Spleen (tissue), 7 donors: ENCODE data around the gene CD58.

ENCODE experiments used
- CTCF ChIP-seq, 11 experiments: fragments of 200-600 bp in 7 of 11; fragments of 450-650 bp in 4 of 11; sonication (generic) in 4 of 11; IDR thresholded peaks in 8 of 11; conservative IDR thresholded peaks in 3 of 11; 1 replicate in 7 of 11; 2 replicates in 4 of 11; pipeline versions ENCODE4 v1.4.0 to v1.8.0; 2016 to 2021; ENCODE audit warnings: antibody characterized with exemption in 11 of 11, inconsistent platforms in 4 of 11, mild to moderate bottlenecking in 1 of 11
- POLR2AphosphoS5 ChIP-seq, 3 donors: sonication (generic); formaldehyde crosslinking; IDR thresholded peaks; one replicate each; pipeline ENCODE4 v1.5.1; 2017; ENCODE audit warnings: antibody characterized with exemption in 3 of 3
- donor health status: DM: no; HTN: no; CAD: no; lungs with moderate emphysema.
- donor health status: DM: no; HTN: no; CAD: no.
- donor health status: DM: no; HTN: no; CAD: no.

GRCh38 chr1:116529681-116530080 lies 41.1 kb downstream of the CD58 start:
- TF ChIP-seq CTCF (IDR thresholded peaks at IDR 0.05 in 8 of 11, conservative IDR thresholded peaks at IDR 0.05 in 3 of 11), result no peak
- no peak for TF ChIP-seq POLR2AphosphoS5 (IDR thresholded peaks at IDR 0.05)
